ENCODE data around the gene GLI2. TPM values are rescaled to one million over a fixed set of nuclear protein-coding genes. Genes with fewer than 3 reads are reported as not detected.

Gene GLI2
- total RNA-seq, 4 donors from 2014 or later: 7.5 to 14.9 (median 8.7) TPM

DNA sequence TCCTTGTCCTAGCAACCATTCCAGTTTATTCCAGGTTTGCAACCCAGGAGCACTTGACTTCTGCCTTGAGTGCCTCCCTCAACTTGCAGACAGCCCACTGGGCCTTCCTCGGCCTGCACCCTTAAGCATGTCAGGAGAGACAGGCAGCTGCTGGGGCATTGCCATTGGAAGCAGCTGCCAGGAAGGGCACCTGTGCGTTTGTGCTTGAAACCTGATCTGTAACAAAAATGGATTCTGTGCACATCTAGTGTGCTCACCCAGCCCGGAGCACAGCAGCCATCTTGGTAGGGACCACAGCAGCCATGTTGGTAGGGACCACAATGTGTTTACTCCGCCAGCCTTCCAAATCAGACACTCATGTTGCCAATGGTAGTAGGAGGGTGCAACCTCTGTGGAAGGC, 44.3 kb upstream of the GLI2 start:
- Histone ChIP-seq H3K4me3 (no peak overlapping the region), H3K9me3 (peaks cover 0 to 10% (median 0%) of the 10 kb centered on the region in 4 donors), H3K27ac (no peak overlapping the region), H3K4me1 (peaks cover 0 to 8% (median 0%) of the 10 kb centered on the region in 4 donors), H3K36me3 (no peaks in the 10 kb centered on the region), H3K27me3 (peaks cover 0 to 14% of the 10 kb centered on the region in 2 donors)
- TF ChIP-seq POLR2A (IDR thresholded peaks at IDR 0.05) (no peak), CTCF (IDR thresholded peaks at IDR 0.05) (no peak), EP300 (IDR thresholded peaks at IDR 0.05) (no peak)
- no peak for DNase-seq (ENCODE audit: low spot score in 2 of 2)
- 80 to 95% methylated on average over 4 of the region's 4 CpGs for WGBS, 2 donors

DNA sequence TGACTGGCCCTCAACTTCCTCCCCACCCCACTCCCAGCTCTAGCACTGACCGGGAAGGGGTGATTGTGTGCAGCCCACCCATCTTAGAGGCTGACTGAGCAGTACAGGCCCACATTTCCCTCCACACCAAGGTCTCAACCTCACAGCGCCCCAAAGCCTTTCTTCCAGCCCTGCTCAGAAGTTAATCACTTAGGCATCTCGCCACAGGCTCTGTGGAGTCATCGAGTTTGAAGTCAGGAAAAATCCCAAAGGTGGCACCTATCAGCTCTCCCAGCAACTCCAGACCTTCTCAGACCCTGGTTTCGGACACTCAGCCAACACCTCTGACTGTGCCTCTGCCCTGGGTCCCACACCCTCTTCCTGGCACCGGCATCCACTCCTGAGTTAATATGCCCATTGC, 43.0 kb upstream of the GLI2 start:
- Histone ChIP-seq H3K27ac (no peak overlapping the region), H3K9me3 (peaks cover 0 to 4% (median 0%) of the 10 kb centered on the region in 4 donors), H3K4me3 (no peak overlapping the region), H3K4me1 (peaks cover 0 to 8% (median 0%) of the 10 kb centered on the region in 4 donors), H3K27me3 (peaks cover 0 to 14% of the 10 kb centered on the region in 2 donors), H3K36me3 (no peaks in the 10 kb centered on the region)
- WGBS, 2 donors: 90 to 93% methylated on average over 6 of the region's 6 CpGs
- DNase-seq (ENCODE audit: low spot score in 2 of 2): no peak
- TF ChIP-seq POLR2A (IDR thresholded peaks at IDR 0.05) (no peak), CTCF (IDR thresholded peaks at IDR 0.05) (no peak), EP300 (IDR thresholded peaks at IDR 0.05) (no peak)

- Histone ChIP-seq H3K4me3 (no peak overlapping the region), H3K4me1 (peaks cover 0 to 8% (median 0%) of the 10 kb centered on the region in 4 donors), H3K27me3 (peaks cover 0 to 14% of the 10 kb centered on the region in 2 donors), H3K27ac (no peak overlapping the region), H3K9me3 (peaks cover 0 to 4% (median 0%) of the 10 kb centered on the region in 4 donors), H3K36me3 (no peaks in the 10 kb centered on the region)
- WGBS, 2 donors: 72 to 90% methylated on average over 2 of the region's 2 CpGs
- TF ChIP-seq EP300 (IDR thresholded peaks at IDR 0.05): no peak
- no peak for TF ChIP-seq POLR2A (IDR thresholded peaks at IDR 0.05)
- TF ChIP-seq CTCF (IDR thresholded peaks at IDR 0.05): no peak
- DNase-seq (ENCODE audit: low spot score in 2 of 2): no peak
These were observed 42.5 kb upstream of the GLI2 start for GRCh38 chr2:120693121-120693520.

DNA sequence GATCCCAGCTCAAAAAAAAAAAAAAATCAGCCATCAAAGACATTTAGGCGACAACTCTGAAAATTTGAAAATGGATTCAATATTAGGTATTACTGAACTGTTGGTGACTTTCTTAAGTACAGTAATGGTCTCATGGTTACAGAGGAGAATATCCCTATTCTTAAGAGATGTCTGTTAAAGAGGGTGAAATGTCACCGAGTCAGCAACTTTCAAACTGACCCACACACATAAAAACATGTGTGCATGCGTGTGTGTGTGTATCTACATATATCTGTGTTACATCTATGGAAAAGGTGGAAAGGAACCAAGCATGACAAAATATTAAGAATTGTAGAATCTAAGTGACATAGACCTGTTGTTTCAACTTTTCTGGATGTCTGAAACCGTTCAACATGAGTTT, 41.6 kb upstream of the GLI2 start:
- no peak for DNase-seq (ENCODE audit: low spot score in 2 of 2)
- no peak for TF ChIP-seq POLR2A (IDR thresholded peaks at IDR 0.05)
- TF ChIP-seq CTCF (IDR thresholded peaks at IDR 0.05): no peak
- no peak for TF ChIP-seq EP300 (IDR thresholded peaks at IDR 0.05)

DNA sequence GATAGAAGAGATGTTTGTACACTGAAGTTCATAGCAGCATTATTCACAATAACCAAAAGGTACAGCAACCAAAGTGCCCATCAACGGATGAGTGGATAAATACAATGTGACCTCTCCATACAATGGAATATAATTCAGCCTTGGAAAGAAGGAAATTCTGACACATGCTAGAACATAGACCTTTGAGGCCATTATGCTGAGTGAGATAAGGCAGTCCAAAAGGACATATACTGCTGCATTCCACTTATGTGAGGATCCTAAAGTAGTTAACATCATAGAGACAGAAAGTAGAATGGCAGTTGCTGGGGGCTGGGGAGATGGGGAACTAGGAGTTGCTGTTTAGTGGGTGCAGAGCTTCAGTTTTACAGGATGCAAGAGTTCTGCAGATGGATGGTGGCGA, 38.2 kb upstream of the GLI2 start:
- peaks cover 0 to 8% (median 0%) of the 10 kb centered on the region in 4 donors for H3K4me1 ChIP-seq
- TF ChIP-seq EP300 (IDR thresholded peaks at IDR 0.05) (no peak), POLR2A (IDR thresholded peaks at IDR 0.05) (no peak), CTCF (IDR thresholded peaks at IDR 0.05) (no peak)
- peaks cover 0 to 14% of the 10 kb centered on the region in 2 donors for H3K27me3 ChIP-seq
- H3K27ac ChIP-seq: no peak overlapping the region
- DNase-seq (ENCODE audit: low spot score in 2 of 2): no peak
- H3K9me3 ChIP-seq: no peaks in the 10 kb centered on the region
- 87 to 89% methylated on average over 2 of the region's 2 CpGs for WGBS, 2 donors
- H3K36me3 ChIP-seq: no peaks in the 10 kb centered on the region
- no peak overlapping the region for H3K4me3 ChIP-seq

More for the DNA sequence above, 41.6 kb upstream of the GLI2 start:
- H3K4me3 ChIP-seq: no peak overlapping the region
- H3K36me3 ChIP-seq: no peaks in the 10 kb centered on the region
- peaks cover 0 to 8% (median 0%) of the 10 kb centered on the region in 4 donors for H3K4me1 ChIP-seq
- WGBS, 2 donors: 79 to 87% methylated on average over 4 of the region's 4 CpGs
- no peak overlapping the region for H3K27ac ChIP-seq
- H3K27me3 ChIP-seq: peaks cover 0 to 14% of the 10 kb centered on the region in 2 donors
- peaks cover 0 to 4% (median 0%) of the 10 kb centered on the region in 4 donors for H3K9me3 ChIP-seq
